Measurements from ENCODE around the gene ABR. TPM values are rescaled to one million over a fixed set of nuclear protein-coding genes. Genes with fewer than 3 reads are reported as not detected.

ABR gene
- total and polyA plus RNA-seq, 10 donors = 18.5 to 183 (median 121) TPM

- WGBS, 5 donors = 47 to 73% (median 58%) methylated on average over 13 of the region's 13 CpGs
- Histone ChIP-seq H3K36me3 (peaks cover 0 to 91% (median 28%) of the 10 kb centered on the region in 6 donors), H3K27ac (peak overlapping the region in 6 of 8 donors; percentile 20 to 77 (median 53)), H3K4me1 (peaks cover 0 to 53% (median 10%) of the 10 kb centered on the region in 6 donors), H3K27me3 (replicated peaks in 1 of 7) (no peaks in the 10 kb centered on the region), H3K4me3 (no peak overlapping the region), H3K9me3 (no peaks in the 10 kb centered on the region)
- TF ChIP-seq POLR2AphosphoS5 (IDR thresholded peaks at IDR 0.05) = peak in 2 of 3 donors; percentile 57 to 63
- no peak for TF ChIP-seq CTCF (IDR thresholded peaks at IDR 0.05 in 8 of 11, conservative IDR thresholded peaks at IDR 0.05 in 3 of 11)
- TF ChIP-seq POLR2A (IDR thresholded peaks at IDR 0.05) = no peak
- intact Hi-C loops (cut with DNase I; ENCODE audit: low total_unique reads) = no loop called here
- no peak for DNase-seq
These were observed 89.9 kb downstream of the ABR start for GRCh38 chr17:1089915-1090314.

GRCh38 chr17:1087381-1088241, 92.2 kb downstream of the ABR start:
- intact Hi-C loops (cut with DNase I; ENCODE audit: low total_unique reads) = no loop called here
- DNase-seq = no peak
- H3K27me3 ChIP-seq (replicated peaks in 1 of 7) = no peaks in the 10 kb centered on the region
- H3K36me3 ChIP-seq = peaks cover 0 to 91% (median 38%) of the 10 kb centered on the region in 6 donors
- TF ChIP-seq CTCF (IDR thresholded peaks at IDR 0.05 in 8 of 11, conservative IDR thresholded peaks at IDR 0.05 in 3 of 11) (no peak), POLR2AphosphoS5 (IDR thresholded peaks at IDR 0.05) (peak in 2 of 3 donors; percentile 22 to 34)
- no peaks in the 10 kb centered on the region for H3K9me3 ChIP-seq
- H3K27ac ChIP-seq = peak overlapping the region in 3 of 8 donors; percentile 26 to 62 (median 53)
- no peak overlapping the region for H3K4me3 ChIP-seq
- 68 to 91% (median 72%) methylated on average over 30 to 35 of the region's 35 CpGs for WGBS, 5 donors
- H3K4me1 ChIP-seq = peaks cover 0 to 42% (median 10%) of the 10 kb centered on the region in 6 donors

- DNase-seq = no peak
- 83 to 93% (median 85%) methylated on average over 18 to 19 of the region's 19 CpGs for WGBS, 5 donors
- peaks cover 4 to 34% (median 10%) of the 10 kb centered on the region in 6 donors for H3K4me1 ChIP-seq
- TF ChIP-seq POLR2AphosphoS5 (IDR thresholded peaks at IDR 0.05) (no peak), POLR2A (IDR thresholded peaks at IDR 0.05) (no peak), CTCF (IDR thresholded peaks at IDR 0.05 in 8 of 11, conservative IDR thresholded peaks at IDR 0.05 in 3 of 11) (no peak)
- H3K27me3 ChIP-seq (replicated peaks in 1 of 7) = no peaks in the 10 kb centered on the region
- H3K27ac ChIP-seq = no peak overlapping the region
- peaks cover 0 to 91% (median 37%) of the 10 kb centered on the region in 6 donors for H3K36me3 ChIP-seq
- no peaks in the 10 kb centered on the region for H3K9me3 ChIP-seq
- intact Hi-C loops (cut with DNase I; ENCODE audit: low total_unique reads) = no loop called here
- no peak overlapping the region for H3K4me3 ChIP-seq
These were observed 96.2 kb downstream of the ABR start for GRCh38 chr17:1083451-1084187.

GRCh38 chr17:1082579-1082978, 97.2 kb downstream of the ABR start:
- intact Hi-C loops (cut with DNase I; ENCODE audit: low total_unique reads) = no loop called here
- H3K27ac ChIP-seq = no peak overlapping the region
- WGBS, 5 donors = 83 to 92% (median 87%) methylated on average over 8 of the region's 8 CpGs
- no peaks in the 10 kb centered on the region for H3K27me3 ChIP-seq (replicated peaks in 1 of 7)
- peaks cover under 1 to 25% (median 8%) of the 10 kb centered on the region in 6 donors for H3K4me1 ChIP-seq
- no peak for DNase-seq
- TF ChIP-seq POLR2AphosphoS5 (IDR thresholded peaks at IDR 0.05) = no peak
- no peak for TF ChIP-seq POLR2A (IDR thresholded peaks at IDR 0.05)
- no peak for TF ChIP-seq CTCF (IDR thresholded peaks at IDR 0.05 in 8 of 11, conservative IDR thresholded peaks at IDR 0.05 in 3 of 11)
- H3K9me3 ChIP-seq = no peaks in the 10 kb centered on the region
- peaks cover 0 to 91% (median 46%) of the 10 kb centered on the region in 6 donors for H3K36me3 ChIP-seq
- H3K4me3 ChIP-seq = no peak overlapping the region

All from spleen (tissue), 11 donors.